AG04450 (cell line): ENCODE data around the gene CORIN. TPM values are rescaled to one million over a fixed set of nuclear protein-coding genes. Genes with fewer than 3 reads are reported as not detected.

Experiments used
- CTCF ChIA-PET: fragments of 300-600, 350-600 bp; formaldehyde crosslinking; extraction: SDS; loops from one replicate; lab custom pipeline; 2022; ENCODE audit warnings: antibody characterized with exemption, inconsistent platforms; lab: Charles Lee
- POLR2A ChIA-PET: fragments of 350-600 bp; formaldehyde crosslinking; extraction: SDS; loops from one replicate; lab custom pipeline; 2021; ENCODE audit warnings: antibody characterized with exemption, inconsistent platforms; lab: Yijun Ruan, JAX
- DNase-seq: peaks from one replicate; pipeline ENCODE4 v3.0.0-alpha.2; 2011; ENCODE audit warnings: low read depth, low spot score
- H3K27ac ChIP-seq: one replicate; pipeline ENCODE4 v1.5.1; 2012; ENCODE audit warnings: low read depth, low read length, control low read depth
- H3K27me3 ChIP-seq: one replicate; pipeline ENCODE4 v1.6.0; 2012; ENCODE audit warnings: low read length; ENCODE audit not compliant: control insufficient read depth, insufficient read depth
- H3K4me3 ChIP-seq: 2 replicates; pipeline ENCODE4 v1.5.1; 2011; ENCODE audit warnings: mild to moderate bottlenecking, low read depth, low read length, control low read depth
- H3K9me3 ChIP-seq: 2 replicates; pipeline ENCODE4 v1.5.1; 2012; ENCODE audit warnings: low read length; ENCODE audit not compliant: control insufficient read depth, insufficient read depth
- polyA plus RNA-seq: library from polyadenylated mRNA; depleted of rRNA; stranded (reverse); fragments of >200 nt; gene quantifications from 2 replicates; pipeline ENCODE4 v1.2.3, GENCODE V29; 2011
- TF ChIP-seq, protein P1 (sequence below): IDR thresholded peaks from 2 replicates; pipeline ENCODE4 v1.5.1; 2011; ENCODE audit warnings: low read depth, low read length, control low read depth, inconsistent platforms

CORIN gene
- polyA plus RNA-seq, 1 experiment: 29.6 TPM

DNA sequence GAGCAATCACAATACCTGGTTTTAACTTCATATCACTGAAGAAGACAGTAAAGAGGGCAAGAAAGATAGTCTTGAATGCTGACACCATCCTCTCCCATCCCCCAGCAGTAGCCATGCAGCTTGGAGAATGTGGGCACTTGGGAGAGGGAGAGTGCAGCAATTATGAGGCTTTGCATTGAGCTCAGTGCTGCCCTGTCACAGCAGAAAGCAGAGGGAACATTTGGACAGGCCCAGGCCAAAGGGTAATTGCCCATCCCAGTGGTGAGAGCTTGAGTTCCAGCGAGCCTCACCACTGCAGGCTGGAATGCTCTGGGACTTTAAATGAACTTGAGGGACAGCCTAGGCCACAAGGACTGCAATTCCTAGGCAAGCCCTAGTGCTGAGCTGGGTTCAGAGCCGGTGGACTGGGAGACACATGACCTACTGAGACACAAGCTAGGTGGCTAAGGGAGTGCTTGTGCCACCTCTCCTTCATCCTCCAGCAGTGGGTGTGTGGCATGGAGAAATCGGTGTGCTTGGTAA, 36.3 kb downstream of the CORIN start:
- TF ChIP-seq, protein P1, sequence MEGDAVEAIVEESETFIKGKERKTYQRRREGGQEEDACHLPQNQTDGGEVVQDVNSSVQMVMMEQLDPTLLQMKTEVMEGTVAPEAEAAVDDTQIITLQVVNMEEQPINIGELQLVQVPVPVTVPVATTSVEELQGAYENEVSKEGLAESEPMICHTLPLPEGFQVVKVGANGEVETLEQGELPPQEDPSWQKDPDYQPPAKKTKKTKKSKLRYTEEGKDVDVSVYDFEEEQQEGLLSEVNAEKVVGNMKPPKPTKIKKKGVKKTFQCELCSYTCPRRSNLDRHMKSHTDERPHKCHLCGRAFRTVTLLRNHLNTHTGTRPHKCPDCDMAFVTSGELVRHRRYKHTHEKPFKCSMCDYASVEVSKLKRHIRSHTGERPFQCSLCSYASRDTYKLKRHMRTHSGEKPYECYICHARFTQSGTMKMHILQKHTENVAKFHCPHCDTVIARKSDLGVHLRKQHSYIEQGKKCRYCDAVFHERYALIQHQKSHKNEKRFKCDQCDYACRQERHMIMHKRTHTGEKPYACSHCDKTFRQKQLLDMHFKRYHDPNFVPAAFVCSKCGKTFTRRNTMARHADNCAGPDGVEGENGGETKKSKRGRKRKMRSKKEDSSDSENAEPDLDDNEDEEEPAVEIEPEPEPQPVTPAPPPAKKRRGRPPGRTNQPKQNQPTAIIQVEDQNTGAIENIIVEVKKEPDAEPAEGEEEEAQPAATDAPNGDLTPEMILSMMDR: no peak
- DNase-seq: no peak
- H3K27ac ChIP-seq: no peak overlapping the region
- H3K27me3 ChIP-seq: no peaks in the 10 kb centered on the region
- no peaks in the 10 kb centered on the region for H3K9me3 ChIP-seq
- CTCF ChIA-PET: no interaction called here
- POLR2A ChIA-PET: no interaction called here
- no peak overlapping the region for H3K4me3 ChIP-seq

DNA sequence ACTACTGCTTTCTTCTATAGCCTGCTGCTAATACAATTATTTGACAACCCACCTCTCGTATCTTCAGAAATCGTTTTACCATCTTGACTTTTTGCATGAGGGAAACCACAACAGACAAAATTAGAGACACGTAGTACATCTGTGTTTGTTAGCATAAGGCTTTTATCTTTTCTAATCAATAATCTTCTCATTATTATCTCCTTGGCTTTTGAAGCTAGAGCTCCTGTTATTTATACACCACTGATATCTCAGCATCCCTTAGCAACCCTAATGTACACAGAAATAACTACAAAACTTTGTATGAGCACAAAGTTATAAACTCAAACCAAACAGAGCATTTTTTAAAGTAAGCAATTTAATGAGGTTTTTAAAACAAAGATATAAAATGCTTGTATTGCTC, 39.7 kb downstream of the CORIN start:
- TF ChIP-seq, protein P1: no peak
- no peak for DNase-seq

GRCh38 chr4:47791965-47792364, 45.9 kb downstream of the CORIN start:
- Histone ChIP-seq H3K27ac (no peak overlapping the region), H3K4me3 (no peak overlapping the region), H3K27me3 (peaks cover 5% of the 10 kb centered on the region), H3K9me3 (no peaks in the 10 kb centered on the region)
- ChIA-PET CTCF (no interaction called here), POLR2A (no interaction called here)
- no peak for DNase-seq
- TF ChIP-seq, protein P1: no peak

More for the DNA sequence above, 39.7 kb downstream of the CORIN start:
- ChIA-PET POLR2A (no interaction called here), CTCF (no interaction called here)
- Histone ChIP-seq H3K27me3 (peaks cover 5% of the 10 kb centered on the region), H3K4me3 (no peak overlapping the region), H3K9me3 (no peaks in the 10 kb centered on the region), H3K27ac (no peak overlapping the region)

- no peak for DNase-seq
- H3K4me3 ChIP-seq: no peak overlapping the region
- H3K27ac ChIP-seq: no peak overlapping the region
- no peaks in the 10 kb centered on the region for H3K9me3 ChIP-seq
- CTCF ChIA-PET: no interaction called here
- POLR2A ChIA-PET: no interaction called here
- TF ChIP-seq, protein P1: no peak
- peaks cover 5% of the 10 kb centered on the region for H3K27me3 ChIP-seq
Observed at GRCh38 chr4:47790105-47790504, 47.8 kb downstream of the CORIN start.

- no peak overlapping the region for H3K27ac ChIP-seq
- TF ChIP-seq, protein P1: no peak
- no peaks in the 10 kb centered on the region for H3K27me3 ChIP-seq
- H3K4me3 ChIP-seq: no peak overlapping the region
- ChIA-PET POLR2A (no interaction called here), CTCF (no interaction called here)
- no peak for DNase-seq
- no peaks in the 10 kb centered on the region for H3K9me3 ChIP-seq
Observed at GRCh38 chr4:47788126-47788525, 49.7 kb downstream of the CORIN start.
